Aortic smooth muscle cell (primary cell): Measurements from ENCODE around the gene PPIL4. TPM values are rescaled to one million over a fixed set of nuclear protein-coding genes. Genes with fewer than 3 reads are reported as not detected.

Experiments used
- total RNA-seq: library from RNA; depleted of rRNA; stranded (reverse); fragments of >200 nt; gene quantifications from 2 replicates; pipeline ENCODE4 v1.2.3, GENCODE V29; 2014

Gene PPIL4
- 28.9 and 37.1 TPM in 2 replicates for total RNA-seq

GRCh38 chr6:149545754-149546471 lies at the start of gene PPIL4:
TSS of gene PPIL4 (minus strand) at chr6:149546043. CDS start at chr6:149546005, 38 bp downstream.

GRCh38 chr6:149565527-149566409 lies 19.9 kb upstream of the PPIL4 start, which contains the start of gene GINM1:
TSS of gene GINM1 (plus strand) at chr6:149566375. CDS start at chr6:149566415, 40 bp downstream.

GRCh38 chr6:149484733-149485700 lies 60.8 kb downstream of the PPIL4 start, which contains the start of gene ZC3H12D:
TSS of gene ZC3H12D (minus strand) at chr6:149485014. CDS start at chr6:149474543, 10,471 bp downstream.

Other genes starting within 250 kb of the PPIL4 start
- 15.9 and 21.8 TPM in 2 replicates for gene TAB2, start 228.3 kb downstream of the PPIL4 start, total RNA-seq
- 1.3 and 1.6 TPM in 2 replicates for gene SUMO4, start 145.8 kb downstream of the PPIL4 start, total RNA-seq
- gene ZC3H12D, start 61.0 kb downstream of the PPIL4 start, total RNA-seq: under 0.01 and 0.06 TPM in 2 replicates
- gene GINM1, start 20.3 kb upstream of the PPIL4 start, total RNA-seq: 65.9 and 84.7 TPM in 2 replicates
- gene KATNA1, start 102.7 kb upstream of the PPIL4 start, total RNA-seq: 30.3 TPM in 2 replicates
- 6.5 and 9.2 TPM in 2 replicates for gene LATS1, start 172.1 kb upstream of the PPIL4 start, total RNA-seq
- 16.0 and 16.3 TPM in 2 replicates for gene NUP43, start 200.5 kb upstream of the PPIL4 start, total RNA-seq
- gene PCMT1, start 203.7 kb upstream of the PPIL4 start, total RNA-seq: 104 and 124 TPM in 2 replicates